ENCODE results near the gene ZRANB3. TPM values are rescaled to one million over a fixed set of nuclear protein-coding genes. Genes with fewer than 3 reads are reported as not detected.

Gene ZRANB3
- total RNA-seq, 6 donors from 2014 or later = 1.00 to 4.0 (median 2.0) TPM

GRCh38 chr2:135152361-135152760, 378.7 kb downstream of the ZRANB3 start:
- Histone ChIP-seq H3K36me3 (peaks cover 4 to 70% (median 36%) of the 10 kb centered on the region in 4 donors), H3K27ac (no peak overlapping the region), H3K27me3 (no peaks in the 10 kb centered on the region), H3K4me1 (no peaks in the 10 kb centered on the region), H3K4me3 (no peak overlapping the region), H3K9me3 (no peaks in the 10 kb centered on the region)
- ATAC-seq (ENCODE audit: low FRiP score in 2 of 2) (no peak), DNase-seq (no peak)
- 88 to 92% methylated on average over 1 of the region's 1 CpG for WGBS, 2 donors
- TF ChIP-seq CTCF (IDR thresholded peaks at IDR 0.05) (no peak), POLR2AphosphoS5 (IDR thresholded peaks at IDR 0.05) (no peak), POLR2A (IDR thresholded peaks at IDR 0.05) (no peak), EP300 (IDR thresholded peaks at IDR 0.05) (no peak)

GRCh38 chr2:135151615-135152014, 379.4 kb downstream of the ZRANB3 start:
- H3K9me3 ChIP-seq = no peaks in the 10 kb centered on the region
- H3K27ac ChIP-seq = no peak overlapping the region
- no peaks in the 10 kb centered on the region for H3K27me3 ChIP-seq
- H3K4me1 ChIP-seq = no peaks in the 10 kb centered on the region
- DNase-seq (no peak), ATAC-seq (ENCODE audit: low FRiP score in 2 of 2) (no peak)
- TF ChIP-seq CTCF (IDR thresholded peaks at IDR 0.05) = no peak
- no peak for TF ChIP-seq EP300 (IDR thresholded peaks at IDR 0.05)
- TF ChIP-seq POLR2AphosphoS5 (IDR thresholded peaks at IDR 0.05) = no peak
- TF ChIP-seq POLR2A (IDR thresholded peaks at IDR 0.05) = no peak
- no peak overlapping the region for H3K4me3 ChIP-seq
- H3K36me3 ChIP-seq = peaks cover 0 to 63% (median 33%) of the 10 kb centered on the region in 4 donors
- 93 to 96% methylated on average over 3 of the region's 3 CpGs for WGBS, 2 donors

GRCh38 chr2:135150725-135151124, 380.3 kb downstream of the ZRANB3 start:
- Histone ChIP-seq H3K9me3 (no peaks in the 10 kb centered on the region), H3K27ac (no peak overlapping the region), H3K4me3 (no peak overlapping the region), H3K4me1 (no peaks in the 10 kb centered on the region), H3K36me3 (peaks cover 0 to 58% (median 33%) of the 10 kb centered on the region in 4 donors), H3K27me3 (no peaks in the 10 kb centered on the region)
- TF ChIP-seq POLR2AphosphoS5 (IDR thresholded peaks at IDR 0.05) = no peak
- TF ChIP-seq POLR2A (IDR thresholded peaks at IDR 0.05) = no peak
- no peak for TF ChIP-seq EP300 (IDR thresholded peaks at IDR 0.05)
- TF ChIP-seq CTCF (IDR thresholded peaks at IDR 0.05) = no peak
- 92 to 95% methylated on average over 1 of the region's 1 CpG for WGBS, 2 donors
- ATAC-seq (ENCODE audit: low FRiP score in 2 of 2) (no peak), DNase-seq (no peak)

- TF ChIP-seq EP300 (IDR thresholded peaks at IDR 0.05) = no peak
- TF ChIP-seq POLR2A (IDR thresholded peaks at IDR 0.05) = no peak
- DNase-seq (no peak), ATAC-seq (ENCODE audit: low FRiP score in 2 of 2) (no peak)
- H3K4me1 ChIP-seq = no peaks in the 10 kb centered on the region
- H3K36me3 ChIP-seq = peaks cover 0 to 48% (median 24%) of the 10 kb centered on the region in 4 donors
- no peaks in the 10 kb centered on the region for H3K9me3 ChIP-seq
- H3K27me3 ChIP-seq = no peaks in the 10 kb centered on the region
- 91 to 100% methylated on average over 1 of the region's 1 CpG for WGBS, 2 donors
- no peak overlapping the region for H3K4me3 ChIP-seq
- H3K27ac ChIP-seq = no peak overlapping the region
Measured at GRCh38 chr2:135149251-135149650, 381.8 kb downstream of the ZRANB3 start.

GRCh38 chr2:135144343-135144742, 386.7 kb downstream of the ZRANB3 start:
- H3K36me3 ChIP-seq = peaks cover 0 to 40% (median 11%) of the 10 kb centered on the region in 4 donors
- no peak for ATAC-seq (ENCODE audit: low FRiP score in 2 of 2)

More at GRCh38 chr2:135144343-135144742, 386.7 kb downstream of the ZRANB3 start:
- Histone ChIP-seq H3K27ac (no peak overlapping the region), H3K4me3 (no peak overlapping the region), H3K27me3 (no peaks in the 10 kb centered on the region), H3K4me1 (no peaks in the 10 kb centered on the region), H3K9me3 (peaks cover 0 to 16% (median 2%) of the 10 kb centered on the region in 4 donors)
- no peak for DNase-seq
- no peak for TF ChIP-seq EP300 (IDR thresholded peaks at IDR 0.05)
- no peak for TF ChIP-seq POLR2A (IDR thresholded peaks at IDR 0.05)
- no peak for TF ChIP-seq POLR2AphosphoS5 (IDR thresholded peaks at IDR 0.05)
- TF ChIP-seq CTCF (IDR thresholded peaks at IDR 0.05) = no peak
- 98 to 100% methylated on average over 2 of the region's 2 CpGs for WGBS, 2 donors
